IMR-90 (cell line): ENCODE data around the gene ADARB2. TPM values are rescaled to one million over a fixed set of nuclear protein-coding genes. Genes with fewer than 3 reads are reported as not detected.

Experiments used
- ATAC-seq: fragments of 200-7000 bp; cut with Tn5 transposase; 2 replicates; pipeline ENCODE4 v1.9.1; 2020; ENCODE audit warnings: low read depth, mild to moderate bottlenecking, moderate library complexity
- BruUV-seq: library from RNA; stranded (reverse); fragments of 400-500 nt; replicated peaks from 2 replicates; lab custom pipeline; 2021; lab: Mats Ljungman, UMichigan
- CTCF ChIA-PET: fragments of 300-600 bp; formaldehyde crosslinking; extraction: SDS; loops from one replicate; lab custom pipeline; 2021; ENCODE audit warnings: antibody characterized with exemption; lab: Yijun Ruan, JAX
- POLR2A ChIA-PET: fragments of 300-600 bp; sonication (Branson Sonifier 250); formaldehyde crosslinking; loops from one replicate; lab custom pipeline; 2022; ENCODE audit warnings: antibody characterized with exemption; ENCODE audit not compliant: unreplicated experiment; lab: Charles Lee
- DNase-seq: peaks from one replicate; pipeline ENCODE4 v3.0.0; 2013
- H2AFZ ChIP-seq: replicated peaks from 2 replicates; pipeline ENCODE3; 2013; ENCODE audit warnings: low read length, mild to moderate bottlenecking; ENCODE audit not compliant: poor library complexity
- H2AK5ac ChIP-seq: 2 replicates; pipeline ENCODE4 v1.6.1; 2013; ENCODE audit warnings: low read depth, low read length, inconsistent platforms
- H2AK9ac ChIP-seq: replicated peaks from 2 replicates; pipeline ENCODE3; 2013; ENCODE audit warnings: mild to moderate bottlenecking, low read depth, low read length, moderate library complexity; ENCODE audit not compliant: poor library complexity
- H2BK120ac ChIP-seq: 2 replicates; pipeline ENCODE4 v1.6.1; 2013; ENCODE audit warnings: low read depth, low read length, inconsistent platforms
- H2BK15ac ChIP-seq: 3 replicates; pipeline ENCODE4 v1.6.1; 2013; ENCODE audit warnings: low read depth, low read length, inconsistent platforms
- H2BK20ac ChIP-seq: 2 replicates; pipeline ENCODE4 v1.6.1; 2013; ENCODE audit warnings: low read depth, mild to moderate bottlenecking, inconsistent platforms, low read length, moderate library complexity
- H2BK5ac ChIP-seq: 2 replicates; pipeline ENCODE4 v1.6.1; 2013; ENCODE audit warnings: mild to moderate bottlenecking, low read depth, low read length, inconsistent platforms; ENCODE audit not compliant: poor library complexity, severe bottlenecking
- H3K14ac ChIP-seq: replicated peaks from 2 replicates; pipeline ENCODE4 v1.6.1; 2013; ENCODE audit warnings: low read depth, low read length, inconsistent platforms
- H3K18ac ChIP-seq: 2 replicates; pipeline ENCODE4 v1.6.1; 2013; ENCODE audit warnings: low read depth, low read length, control low read depth
- H3K23ac ChIP-seq: 2 replicates; pipeline ENCODE4 v1.6.1; 2013; ENCODE audit warnings: low read depth, low read length, inconsistent platforms
- H3K27ac ChIP-seq: 2 replicates; pipeline ENCODE4 v1.5.1; 2013; ENCODE audit warnings: mild to moderate bottlenecking, control low read depth, low read length; ENCODE audit not compliant: insufficient read depth
- H3K27me3 ChIP-seq: 2 replicates; pipeline ENCODE4 v1.6.1; 2013; ENCODE audit warnings: low read length; ENCODE audit not compliant: control insufficient read depth, insufficient read depth
- H3K36me3 ChIP-seq: 2 replicates; pipeline ENCODE4 v1.6.1; 2013; ENCODE audit warnings: low read length, mixed read lengths; ENCODE audit not compliant: control insufficient read depth, insufficient read depth
- H3K4ac ChIP-seq: 2 replicates; pipeline ENCODE4 v1.6.1; 2013; ENCODE audit warnings: low read depth, low read length, inconsistent platforms
- H3K4me1 ChIP-seq: 2 replicates; pipeline ENCODE4 v1.6.1; 2013; ENCODE audit warnings: low read length, mixed read lengths; ENCODE audit not compliant: control insufficient read depth, insufficient read depth
- H3K4me2 ChIP-seq: 2 replicates; pipeline ENCODE4 v1.6.1; 2013; ENCODE audit warnings: low read depth, mild to moderate bottlenecking, control low read depth, low read length, moderate library complexity
- H3K4me3 ChIP-seq: 2 replicates; pipeline ENCODE4 v1.5.1; 2013; ENCODE audit warnings: low read depth, mild to moderate bottlenecking, control low read depth, low read length, moderate library complexity; ENCODE audit not compliant: insufficient read depth
- H3K56ac ChIP-seq: 2 replicates; pipeline ENCODE4 v1.6.1; 2013; ENCODE audit warnings: low read length, inconsistent platforms; ENCODE audit not compliant: insufficient read depth; ENCODE audit errors: extremely low read depth
- H3K79me1 ChIP-seq, 2 experiments: 2 replicates each; pipeline ENCODE4 v1.6.1; 2013; ENCODE audit warnings: low read length in 2 of 2, inconsistent platforms in 1 of 2, low read depth in 1 of 2
- H3K9ac ChIP-seq: 2 replicates; pipeline ENCODE4 v1.6.1; 2013; ENCODE audit warnings: low read depth, low read length, control low read depth
- H3K9me1 ChIP-seq: 2 replicates; pipeline ENCODE4 v1.6.1; 2013; ENCODE audit warnings: low read length, inconsistent platforms; ENCODE audit not compliant: insufficient read depth
- H3K9me3 ChIP-seq: 2 replicates; pipeline ENCODE4 v1.6.1; 2013; ENCODE audit warnings: low read length; ENCODE audit not compliant: control insufficient read depth, insufficient read depth
- H4K20me1 ChIP-seq: 2 replicates; pipeline ENCODE4 v1.6.1; 2013; ENCODE audit warnings: low read length, inconsistent platforms; ENCODE audit not compliant: insufficient read depth
- H4K5ac ChIP-seq: 2 replicates; pipeline ENCODE4 v1.6.1; 2013; ENCODE audit warnings: mild to moderate bottlenecking, low read depth, low read length, control low read depth
- H4K8ac ChIP-seq, 2 experiments: 2 replicates each; pipeline ENCODE4 v1.6.1; 2013; ENCODE audit warnings: low read depth in 2 of 2, low read length in 2 of 2, control low read depth in 1 of 2, inconsistent platforms in 1 of 2
- H4K91ac ChIP-seq: 2 replicates; pipeline ENCODE4 v1.6.1; 2013; ENCODE audit warnings: low read depth, low read length, inconsistent platforms; ENCODE audit not compliant: insufficient read depth
- BHLHE40 ChIP-seq: fragments of 150-350 bp; IDR thresholded peaks from 2 replicates; pipeline ENCODE4 v1.6.1; 2016; ENCODE audit warnings: mild to moderate bottlenecking, low read depth, low read length
- CEBPB ChIP-seq: IDR thresholded peaks from 2 replicates; pipeline ENCODE4 v1.6.1; 2012; ENCODE audit warnings: low read depth, low read length, improper control_type of control experiment
- CHD1 ChIP-seq: IDR thresholded peaks from 2 replicates; pipeline ENCODE4 v1.6.1; 2012; ENCODE audit warnings: low read depth, low read length, improper control_type of control experiment
- FOS ChIP-seq: fragments of 150-350 bp; IDR thresholded peaks from 2 replicates; pipeline ENCODE4 v1.6.1; 2016; ENCODE audit warnings: low read depth, low read length
- MAFK ChIP-seq: IDR thresholded peaks from 2 replicates; pipeline ENCODE4 v1.6.1; 2012; ENCODE audit warnings: low read depth, low read length, improper control_type of control experiment
- MAZ ChIP-seq: IDR thresholded peaks from 2 replicates; pipeline ENCODE4 v1.6.1; 2012; ENCODE audit warnings: low read depth, mild to moderate bottlenecking, low read length, improper control_type of control experiment, moderate library complexity, borderline replicate concordance
- MXI1 ChIP-seq: IDR thresholded peaks from 2 replicates; pipeline ENCODE4 v1.6.1; 2012; ENCODE audit warnings: low read depth, mild to moderate bottlenecking, low read length, moderate library complexity, borderline replicate concordance
- NFE2L2 ChIP-seq: fragments of 150-350 bp; IDR thresholded peaks from 2 replicates; pipeline ENCODE4 v1.6.1; 2016; ENCODE audit warnings: low read depth, mild to moderate bottlenecking, low read length
- POLR2A ChIP-seq: IDR thresholded peaks from 2 replicates; pipeline ENCODE4 v1.6.1; 2012; ENCODE audit warnings: mild to moderate bottlenecking, low read depth, low read length
- RAD21 ChIP-seq: IDR thresholded peaks from 2 replicates; pipeline ENCODE4 v1.6.1; 2012; ENCODE audit warnings: low read length, improper control_type of control experiment
- RCOR1 ChIP-seq: IDR thresholded peaks from 2 replicates; pipeline ENCODE4 v1.6.1; 2012; ENCODE audit warnings: mild to moderate bottlenecking, low read length, improper control_type of control experiment; ENCODE audit not compliant: insufficient replicate concordance
- RFX5 ChIP-seq: IDR thresholded peaks from 2 replicates; pipeline ENCODE4 v1.8.0; 2012; ENCODE audit warnings: low read depth, mild to moderate bottlenecking, low read length, moderate library complexity
- SMC3 ChIP-seq: fragments of 150-350 bp; IDR thresholded peaks from 2 replicates; pipeline ENCODE4 v1.6.1; 2016; ENCODE audit warnings: low read depth, mild to moderate bottlenecking, antibody characterized with exemption, low read length, moderate library complexity
- USF2 ChIP-seq: fragments of 150-350 bp; IDR thresholded peaks from 2 replicates; pipeline ENCODE4 v1.6.1; 2017; ENCODE audit warnings: mild to moderate bottlenecking, antibody characterized with exemption, low read length, low read depth
- WGBS, 2 experiments: methylation state at CpG; one replicate each; pipeline versions ENCODE4 v1.1.5 to v1.1.7; 2013; ENCODE audit warnings: missing lambda C conversion rate in 2 of 2; ENCODE audit not compliant: insufficient read length in 1 of 2; ENCODE audit errors: extremely low coverage in 2 of 2; 5-methylcytosine and 5-hydroxymethylcytosine counted together
- dilution Hi-C: fragments of 300-500 bp; cut with HindIII; formaldehyde crosslinking; loops from one replicate; pipeline ENCODE4 v1.14.3; 2018; ENCODE audit warnings: low sequenced_read_pairs; ENCODE audit not compliant: unreplicated experiment
- in situ Hi-C: fragments of 300-500 bp; cut with MboI; formaldehyde crosslinking; loops from 3 replicates; pipeline ENCODE4 v1.14.3; 2019; ENCODE audit warnings: low sequenced_read_pairs, inconsistent platforms, mixed read lengths
- intact Hi-C: fragments of 100-400 bp; cut with micrococcal nuclease; formaldehyde crosslinking; loops from 2 replicates; pipeline ENCODE4 v1.10.0; 2022
- polyA plus RNA-seq, 3 experiments: library from polyadenylated mRNA; depleted of rRNA; stranded (reverse); fragments of >200 nt; gene quantifications; 2 replicates each; pipeline ENCODE4 v1.2.3, GENCODE V29; 2012; ENCODE audit warnings: low replicate concordance in 1 of 3
- total RNA-seq: library from RNA; depleted of rRNA; stranded (reverse); fragments of >200 nt; gene quantifications from 2 replicates; pipeline ENCODE4 v1.2.3, GENCODE V29; 2012
- TF ChIP-seq, protein P1 (sequence below): conservative IDR thresholded peaks from 2 replicates; pipeline ENCODE4 v1.5.1; 2012; ENCODE audit warnings: mild to moderate bottlenecking, low read depth, low read length, improper control_type of control experiment
- TF ChIP-seq, protein P2 (sequence below): fragments of 150-350 bp; IDR thresholded peaks from 2 replicates; pipeline ENCODE4 v1.6.1; 2016; ENCODE audit warnings: low read depth, mild to moderate bottlenecking, low read length, moderate library complexity, borderline replicate concordance

Gene ADARB2
- total and polyA plus RNA-seq, 2 of the 4 experiments (the other 2 are of a cell fraction): not detected

DNA sequence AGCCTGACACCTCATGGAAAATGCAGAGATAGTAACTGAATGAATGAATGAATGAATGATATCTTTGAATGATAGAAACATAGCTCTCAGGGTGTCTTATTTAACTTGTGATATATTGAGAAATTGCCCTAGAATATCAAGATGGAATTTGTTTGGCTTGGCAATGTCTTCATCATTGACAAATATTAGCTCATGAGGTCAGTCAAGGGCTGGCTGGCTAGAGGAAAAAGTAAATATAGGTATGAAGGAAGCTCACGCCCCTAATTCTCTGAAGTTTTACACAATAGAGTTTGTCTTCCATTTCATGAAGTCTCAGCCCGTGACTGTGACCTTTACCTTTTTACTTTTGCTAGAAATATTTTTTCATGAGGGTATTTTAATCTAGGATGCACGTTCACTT is 305.2 kb downstream of the ADARB2 start:
- ATAC-seq: no peak
- no peaks in the 10 kb centered on the region for H3K9me1 ChIP-seq
- no peaks in the 10 kb centered on the region for H3K79me1 ChIP-seq
- DNase-seq: no peak
- no peaks in the 10 kb centered on the region; the same call in 1 of the 2 replicates for H4K20me1 ChIP-seq
- TF ChIP-seq FOS (no peak), POLR2A (no peak), RFX5 (no peak), RAD21 (no peak), MXI1 (no peak), SMC3 (no peak), USF2 (no peak), CEBPB (no peak), MAZ (no peak), RCOR1 (no peak), CHD1 (no peak), NFE2L2 (no peak), BHLHE40 (no peak), MAFK (no peak)
- TF ChIP-seq, protein P1, sequence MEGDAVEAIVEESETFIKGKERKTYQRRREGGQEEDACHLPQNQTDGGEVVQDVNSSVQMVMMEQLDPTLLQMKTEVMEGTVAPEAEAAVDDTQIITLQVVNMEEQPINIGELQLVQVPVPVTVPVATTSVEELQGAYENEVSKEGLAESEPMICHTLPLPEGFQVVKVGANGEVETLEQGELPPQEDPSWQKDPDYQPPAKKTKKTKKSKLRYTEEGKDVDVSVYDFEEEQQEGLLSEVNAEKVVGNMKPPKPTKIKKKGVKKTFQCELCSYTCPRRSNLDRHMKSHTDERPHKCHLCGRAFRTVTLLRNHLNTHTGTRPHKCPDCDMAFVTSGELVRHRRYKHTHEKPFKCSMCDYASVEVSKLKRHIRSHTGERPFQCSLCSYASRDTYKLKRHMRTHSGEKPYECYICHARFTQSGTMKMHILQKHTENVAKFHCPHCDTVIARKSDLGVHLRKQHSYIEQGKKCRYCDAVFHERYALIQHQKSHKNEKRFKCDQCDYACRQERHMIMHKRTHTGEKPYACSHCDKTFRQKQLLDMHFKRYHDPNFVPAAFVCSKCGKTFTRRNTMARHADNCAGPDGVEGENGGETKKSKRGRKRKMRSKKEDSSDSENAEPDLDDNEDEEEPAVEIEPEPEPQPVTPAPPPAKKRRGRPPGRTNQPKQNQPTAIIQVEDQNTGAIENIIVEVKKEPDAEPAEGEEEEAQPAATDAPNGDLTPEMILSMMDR: no peak
- TF ChIP-seq, protein P2, sequence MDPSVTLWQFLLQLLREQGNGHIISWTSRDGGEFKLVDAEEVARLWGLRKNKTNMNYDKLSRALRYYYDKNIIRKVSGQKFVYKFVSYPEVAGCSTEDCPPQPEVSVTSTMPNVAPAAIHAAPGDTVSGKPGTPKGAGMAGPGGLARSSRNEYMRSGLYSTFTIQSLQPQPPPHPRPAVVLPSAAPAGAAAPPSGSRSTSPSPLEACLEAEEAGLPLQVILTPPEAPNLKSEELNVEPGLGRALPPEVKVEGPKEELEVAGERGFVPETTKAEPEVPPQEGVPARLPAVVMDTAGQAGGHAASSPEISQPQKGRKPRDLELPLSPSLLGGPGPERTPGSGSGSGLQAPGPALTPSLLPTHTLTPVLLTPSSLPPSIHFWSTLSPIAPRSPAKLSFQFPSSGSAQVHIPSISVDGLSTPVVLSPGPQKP: no peak
- H3K18ac ChIP-seq: no peak overlapping the region
- no peak overlapping the region for H3K4me2 ChIP-seq
- H4K91ac ChIP-seq: no peak overlapping the region
- H3K56ac ChIP-seq: no peak overlapping the region
- no peaks in the 10 kb centered on the region for H3K36me3 ChIP-seq
- H2BK20ac ChIP-seq: no peak overlapping the region
- no CpG with 5 or more reads among the region's 3 CpGs for WGBS, 2 experiments
- ChIA-PET POLR2A (no interaction called here), CTCF (no interaction called here)
- no peak overlapping the region for H4K5ac ChIP-seq
- no peak overlapping the region for H4K8ac ChIP-seq
- H3K4ac ChIP-seq: no peak overlapping the region
- H3K9me3 ChIP-seq: peaks cover 17% of the 10 kb centered on the region
- no peak overlapping the region for H3K9ac ChIP-seq
- no peak overlapping the region for H2AFZ ChIP-seq
- no peak overlapping the region for H3K14ac ChIP-seq
- H3K23ac ChIP-seq: no peak overlapping the region
- no peak overlapping the region for H2BK5ac ChIP-seq
- H2AK5ac ChIP-seq: no peak overlapping the region
- intact Hi-C loops (no loop called here), in situ Hi-C loops (no loop called here), dilution Hi-C loops (no loop called here)
- no peak overlapping the region for H2BK15ac ChIP-seq
- no peak overlapping the region for H2AK9ac ChIP-seq
- H3K27ac ChIP-seq: no peak overlapping the region
- H3K4me1 ChIP-seq: no peaks in the 10 kb centered on the region
- no peak overlapping the region for H2BK120ac ChIP-seq
- no peaks in the 10 kb centered on the region for H3K27me3 ChIP-seq
- BruUV-seq: no TSS peak
- H3K4me3 ChIP-seq: no peak overlapping the region
